K562 (cell line): ENCODE results near the gene FAM186B. TPM values are rescaled to one million over a fixed set of nuclear protein-coding genes. Genes with fewer than 3 reads are reported as not detected.

Experiments used
- ATF2 ChIP-seq: sonication (generic); formaldehyde crosslinking; IDR thresholded peaks from 2 replicates; pipeline ENCODE4 v1.8.1; 2022; ENCODE audit warnings: missing genetic modification reagents
- ATF3 ChIP-seq, 2 experiments: fragments of 450-650 bp in 1 of 2; sonication (generic) in 1 of 2; formaldehyde crosslinking in 1 of 2; IDR thresholded peaks in 1 of 2; conservative IDR thresholded peaks in 1 of 2; 2 replicates each; pipeline versions ENCODE4 v1.6.1 to v1.8.1; 2016 to 2023; ENCODE audit warnings: mild to moderate bottlenecking in 2 of 2, moderate library complexity in 2 of 2, inconsistent platforms in 1 of 2, missing genetic modification reagents in 1 of 2
- BMI1 ChIP-seq: fragments of 150-350 bp; IDR thresholded peaks from 2 replicates; pipeline ENCODE4 v1.6.1; 2014; ENCODE audit warnings: low read length
- CHD1 ChIP-seq: fragments of 200-600 bp; sonication (generic); IDR thresholded peaks from one replicate; pipeline ENCODE4 v1.6.1; 2012; ENCODE audit warnings: mild to moderate bottlenecking, moderate library complexity, low read length, inconsistent platforms
- ELF4 ChIP-seq: fragments of 450-650 bp; formaldehyde crosslinking; IDR thresholded peaks from 2 replicates; pipeline ENCODE4 v1.4.0; 2022; ENCODE audit warnings: missing genetic modification characterization
- ETV5 ChIP-seq: sonication (generic); formaldehyde crosslinking; IDR thresholded peaks from 2 replicates; pipeline ENCODE4 v1.4.0; 2020; ENCODE audit warnings: low read depth, mild to moderate bottlenecking, missing genetic modification reagents
- FOXA3 ChIP-seq, 2 experiments: fragments of 450-650 bp in 1 of 2; sonication (generic) in 1 of 2; formaldehyde crosslinking; IDR thresholded peaks in 1 of 2; conservative IDR thresholded peaks in 1 of 2; 2 replicates each; pipeline versions ENCODE4 v1.4.0 to v1.8.0; 2020 to 2022; ENCODE audit warnings: mild to moderate bottlenecking in 2 of 2, missing genetic modification reagents in 1 of 2
- GATAD2A ChIP-seq: fragments of 450-650 bp; IDR thresholded peaks from 2 replicates; pipeline ENCODE4 v1.6.1; 2017
- GTF2B ChIP-seq: IDR thresholded peaks from 2 replicates; pipeline ENCODE4 v1.6.1; 2011; ENCODE audit not compliant: insufficient read length; ENCODE audit errors: extremely low read depth
- HDAC1 ChIP-seq, 2 experiments: fragments of 450-650 bp; IDR thresholded peaks; 2 replicates each; pipeline ENCODE4 v1.6.1; 2016 to 2017; ENCODE audit warnings: inconsistent platforms in 1 of 2, mild to moderate bottlenecking in 1 of 2, moderate library complexity in 1 of 2
- HES1 ChIP-seq: fragments of 450-650 bp; IDR thresholded peaks from 2 replicates; pipeline ENCODE4 v1.6.1; 2016; ENCODE audit warnings: low read depth, mild to moderate bottlenecking, moderate library complexity
- KLF6 ChIP-seq: fragments of 250-450 bp; sonication (Bioruptor Pico); IDR thresholded peaks from 2 replicates; pipeline ENCODE4 v1.4.0; 2020; ENCODE audit warnings: mild to moderate bottlenecking, moderate library complexity, borderline replicate concordance
- LCOR ChIP-seq: sonication (generic); formaldehyde crosslinking; IDR thresholded peaks from 2 replicates; pipeline ENCODE4 v1.8.0; 2022; ENCODE audit warnings: mild to moderate bottlenecking, missing genetic modification reagents
- MEF2A ChIP-seq: IDR thresholded peaks from 2 replicates; pipeline ENCODE4 v1.6.1; 2011; ENCODE audit warnings: low read depth, mild to moderate bottlenecking, low read length, moderate library complexity; ENCODE audit not compliant: control insufficient read depth
- NFE2L1 ChIP-seq: fragments of 450-650 bp; IDR thresholded peaks from 2 replicates; pipeline ENCODE4 v1.6.1; 2016; ENCODE audit warnings: missing genetic modification characterization, low read depth, mild to moderate bottlenecking, missing compliant biosample characterization, moderate library complexity, borderline replicate concordance
- PTTG1 ChIP-seq: fragments of 450-650 bp; IDR thresholded peaks from 2 replicates; pipeline ENCODE4 v1.6.1; 2016; ENCODE audit warnings: low read depth, mild to moderate bottlenecking, missing genetic modification characterization, missing compliant biosample characterization
- RBM22 ChIP-seq: fragments of 200-400 bp; formaldehyde crosslinking; IDR thresholded peaks from 2 replicates; pipeline ENCODE4 v1.6.1; 2018; ENCODE audit warnings: low read length, low read depth; ENCODE audit not compliant: poor library complexity, severe bottlenecking
- SMARCA5 ChIP-seq: fragments of 450-650 bp; IDR thresholded peaks from 2 replicates; pipeline ENCODE4 v1.6.1; 2016
- SNRNP70 ChIP-seq: fragments of 200-400 bp; formaldehyde crosslinking; optimal IDR thresholded peaks from 2 replicates; pipeline ENCODE3; 2017; ENCODE audit warnings: low read depth, low read length
- YY1 ChIP-seq, 3 experiments: IDR thresholded peaks; 2 replicates each; pipeline ENCODE4 v1.6.1; 2011; ENCODE audit warnings: low read length in 2 of 3, mild to moderate bottlenecking in 2 of 3, moderate library complexity in 2 of 3, borderline replicate concordance in 1 of 3, control low read depth in 1 of 3, low read depth in 1 of 3; ENCODE audit not compliant: insufficient read depth in 3 of 3, insufficient replicate concordance in 2 of 3, control insufficient read depth in 1 of 3, insufficient read length in 1 of 3; ENCODE audit errors: extremely low read depth in 1 of 3
- ZNF253 ChIP-seq: fragments of 250-450 bp; sonication (Bioruptor Pico); conservative IDR thresholded peaks from 2 replicates; pipeline ENCODE4 v1.6.1; 2021; ENCODE audit warnings: mild to moderate bottlenecking
- ZNF584 ChIP-seq: fragments of 200-800 bp; sonication (Bioruptor generic); IDR thresholded peaks from 2 replicates; pipeline ENCODE4 v1.6.1; 2016; ENCODE audit warnings: low read depth, mild to moderate bottlenecking, missing genetic modification characterization, missing compliant biosample characterization
- ZNF707 ChIP-seq: fragments of 250-450 bp; sonication (Bioruptor Pico); conservative IDR thresholded peaks from 2 replicates; pipeline ENCODE4 v1.8.0; 2022; ENCODE audit warnings: inconsistent platforms, mild to moderate bottlenecking, moderate library complexity
- ZNF77 ChIP-seq: fragments of 250-450 bp; sonication (Bioruptor Pico); IDR thresholded peaks from 2 replicates; pipeline ENCODE4 v1.5.0; 2020
- ZSCAN32 ChIP-seq: fragments of 450-650 bp; formaldehyde crosslinking; IDR thresholded peaks from 2 replicates; pipeline ENCODE4 v1.4.0; 2020; ENCODE audit warnings: mild to moderate bottlenecking, moderate library complexity
- polyA plus RNA-seq, 8 experiments: library from polyadenylated mRNA; depleted of rRNA in 4 of 8; stranded (reverse) in 5 of 8; unstranded in 3 of 8; fragments of >200 nt; fragmentation: Nextera tagmentation in 2 of 8; fragmentation: Illumina TruSeq in 1 of 8; extraction: Ambion mirVana in 2 of 8; extraction: Trizol in 1 of 8; gene quantifications; 2 replicates each; pipeline versions ENCODE4 v1.2.1 to v1.2.3, GENCODE V29; 2011 to 2014; ENCODE audit warnings: inconsistent platforms in 1 of 8, missing spikeins in 1 of 8
- total RNA-seq, 7 experiments: library from RNA; depleted of rRNA in 6 of 7; stranded (reverse); fragments of >200 nt in 6 of 7; fragmentation: Illumina TruSeq in 2 of 7; extraction: Trizol in 2 of 7; gene quantifications; 2 replicates each; pipeline versions ENCODE4 v1.2.1 to v1.2.3, GENCODE V29; 2011 to 2021; ENCODE audit warnings: low replicate concordance in 1 of 7

FAM186B gene
- total and polyA plus RNA-seq, 9 of the 15 experiments (the other 6 are each of a cell fraction or from before 2014, with no cell fraction given), result 0.07 to 0.42 (median 0.15) TPM

- TF ChIP-seq GATAD2A, result no peak
- TF ChIP-seq ELF4 (CRISPR knock-in tag), result no peak
- no peak for TF ChIP-seq MEF2A
- 0 out of 2 replicates have a peak, but pooled peaks have one; percentile 32 for TF ChIP-seq HES1
- no peak for TF ChIP-seq SMARCA5
- no peak for TF ChIP-seq ZNF707 (CRISPR knock-in tag)
- peak in 1 of 2 experiments; percentile 29; a peak in 1 of 4 replicates for TF ChIP-seq FOXA3 (CRISPR knock-in tag; conservative IDR thresholded peaks at IDR 0.05 in 1 of 2, IDR thresholded peaks at IDR 0.05 in 1 of 2)
- TF ChIP-seq ZSCAN32 (CRISPR knock-in tag), result no peak
- TF ChIP-seq RBM22, result no peak
- TF ChIP-seq NFE2L1, result no peak
- no peak for TF ChIP-seq YY1 (IDR thresholded peaks at IDR 0.05; ENCODE audit: borderline replicate concordance in 1 of 3, control insufficient read depth in 1 of 3, extremely low read depth in 1 of 3, insufficient read depth in 3 of 3, insufficient read length in 1 of 3, insufficient replicate concordance in 2 of 3, low read depth in 1 of 3, low read length in 2 of 3)
- peak; percentile 65 for TF ChIP-seq CHD1
- no peak for TF ChIP-seq ZNF77 (CRISPR knock-in tag)
- TF ChIP-seq LCOR (CRISPR knock-in tag), result peak; percentile 49; the same call in 1 of the 2 replicates
- no peak for TF ChIP-seq GTF2B
- no peak for TF ChIP-seq SNRNP70
- TF ChIP-seq BMI1, result no peak
- TF ChIP-seq ZNF253, result no peak
- TF ChIP-seq ETV5 (CRISPR knock-in tag), result no peak
- peak in 1 of 2 experiments; percentile 72; a peak in 2 of 4 replicates for TF ChIP-seq HDAC1 (IDR thresholded peaks at IDR 0.05)
- no peak for TF ChIP-seq ATF3 (IDR thresholded peaks at IDR 0.05)
- TF ChIP-seq ATF3 (CRISPR knock-in tag; conservative IDR thresholded peaks at IDR 0.05), result no peak
- TF ChIP-seq ZNF584 (CRISPR knock-in tag), result no peak
- no peak for TF ChIP-seq PTTG1 (tag)
- no peak for TF ChIP-seq ATF2 (CRISPR knock-in tag)
- no peak for TF ChIP-seq KLF6 (CRISPR knock-in tag)
Measured at GRCh38 chr12:49622501-49623141, 17.2 kb upstream of the FAM186B start (continued).
